Breast epithelium (tissue), 3 donors: ENCODE data around the gene FBH1.

Source experiments
- POLR2A ChIP-seq: fragments of 450-650 bp; IDR thresholded peaks from one replicate; pipeline ENCODE4 v1.6.1; 2016; ENCODE audit warnings: antibody characterized with exemption, mild to moderate bottlenecking, moderate library complexity
- POLR2AphosphoS5 ChIP-seq, 3 donors: sonication (generic); formaldehyde crosslinking; IDR thresholded peaks; one replicate each; pipeline ENCODE4 v1.6.1; 2017; ENCODE audit warnings: antibody characterized with exemption in 3 of 3
- TF ChIP-seq, protein P1 (sequence below), 3 donors: fragments of 450-650 bp; IDR thresholded peaks; one replicate each; pipeline ENCODE4 v1.5.1; 2016 to 2017; ENCODE audit warnings: antibody characterized with exemption in 3 of 3, mild to moderate bottlenecking in 3 of 3, moderate library complexity in 3 of 3

GRCh38 chr10:5927306-5927705 lies 37.3 kb downstream of the FBH1 start:
- TF ChIP-seq POLR2A (no peak), POLR2AphosphoS5 (IDR thresholded peaks at IDR 0.05) (no peak)
- TF ChIP-seq, protein P1, sequence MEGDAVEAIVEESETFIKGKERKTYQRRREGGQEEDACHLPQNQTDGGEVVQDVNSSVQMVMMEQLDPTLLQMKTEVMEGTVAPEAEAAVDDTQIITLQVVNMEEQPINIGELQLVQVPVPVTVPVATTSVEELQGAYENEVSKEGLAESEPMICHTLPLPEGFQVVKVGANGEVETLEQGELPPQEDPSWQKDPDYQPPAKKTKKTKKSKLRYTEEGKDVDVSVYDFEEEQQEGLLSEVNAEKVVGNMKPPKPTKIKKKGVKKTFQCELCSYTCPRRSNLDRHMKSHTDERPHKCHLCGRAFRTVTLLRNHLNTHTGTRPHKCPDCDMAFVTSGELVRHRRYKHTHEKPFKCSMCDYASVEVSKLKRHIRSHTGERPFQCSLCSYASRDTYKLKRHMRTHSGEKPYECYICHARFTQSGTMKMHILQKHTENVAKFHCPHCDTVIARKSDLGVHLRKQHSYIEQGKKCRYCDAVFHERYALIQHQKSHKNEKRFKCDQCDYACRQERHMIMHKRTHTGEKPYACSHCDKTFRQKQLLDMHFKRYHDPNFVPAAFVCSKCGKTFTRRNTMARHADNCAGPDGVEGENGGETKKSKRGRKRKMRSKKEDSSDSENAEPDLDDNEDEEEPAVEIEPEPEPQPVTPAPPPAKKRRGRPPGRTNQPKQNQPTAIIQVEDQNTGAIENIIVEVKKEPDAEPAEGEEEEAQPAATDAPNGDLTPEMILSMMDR (IDR thresholded peaks at IDR 0.05): no peak
